Kidney (tissue), 14 donors: ENCODE results near the gene GMPR2. TPM values are rescaled to one million over a fixed set of nuclear protein-coding genes. Genes with fewer than 3 reads are reported as not detected.
"Not testable (repeated sequence)": the region's sequence is repeated elsewhere in the genome, so short reads cannot be mapped to it uniquely, and the experiment has no call there.

Experiments
- DNase-seq, 5 donors: peaks; one replicate each; pipeline ENCODE4 v3.0.0-alpha.2; 2013 to 2020
- FAIRE-seq: peaks from 2 replicates; lab custom pipeline; 2012; peaks lifted over from hg19 to GRCh38; lab: Jason Lieb, UNC
- H3K27ac ChIP-seq, 2 donors: one replicate each; pipeline ENCODE4 v1.7.0; 2013; ENCODE audit warnings: low read depth in 2 of 2, low read length in 2 of 2, inconsistent platforms in 1 of 2
- H3K27me3 ChIP-seq: one replicate; pipeline ENCODE4 v1.7.1; 2013; ENCODE audit warnings: low read length, inconsistent platforms; ENCODE audit not compliant: control insufficient read depth, insufficient read depth
- H3K36me3 ChIP-seq, 3 donors: one replicate each; pipeline versions ENCODE4 v1.7.0 to v1.7.1; 2013; ENCODE audit warnings: low read length in 3 of 3, control low read depth in 1 of 3, inconsistent platforms in 1 of 3; ENCODE audit not compliant: insufficient read depth in 3 of 3, control insufficient read depth in 2 of 3
- H3K4me1 ChIP-seq, 3 donors: one replicate each; pipeline versions ENCODE4 v1.7.0 to v1.7.1; 2013; ENCODE audit warnings: low read length in 3 of 3, inconsistent platforms in 1 of 3, low read depth in 1 of 3; ENCODE audit not compliant: control insufficient read depth in 2 of 3, insufficient read depth in 2 of 3
- H3K4me3 ChIP-seq, 3 donors: one replicate each; pipeline versions ENCODE4 v1.7.0 to v1.8.1; 2013; ENCODE audit warnings: low read length in 3 of 3, control low read depth in 1 of 3, inconsistent platforms in 1 of 3
- H3K9ac ChIP-seq, 3 donors: one replicate each; pipeline versions ENCODE4 v1.7.0 to v1.7.1; 2013; ENCODE audit warnings: low read length in 3 of 3, control low read depth in 1 of 3, inconsistent platforms in 1 of 3
- H3K9me3 ChIP-seq, 3 donors: one replicate each; pipeline versions ENCODE4 v1.7.0 to v1.7.1; 2013; ENCODE audit warnings: low read length in 3 of 3, control low read depth in 1 of 3, inconsistent platforms in 1 of 3; ENCODE audit not compliant: control insufficient read depth in 2 of 3, insufficient read depth in 1 of 3
- CTCF ChIP-seq: IDR thresholded peaks from 3 replicates; pipeline ENCODE4 v1.5.1; 2012; ENCODE audit warnings: mild to moderate bottlenecking, moderate library complexity, borderline replicate concordance; ENCODE audit not compliant: insufficient read depth; ENCODE audit errors: extremely low read depth
- intact Hi-C: fragments of 100-400 bp; cut with DNase I; formaldehyde crosslinking; loops from one replicate; pipeline ENCODE4 v1.11.1; 2022
- polyA plus RNA-seq: library from polyadenylated mRNA; stranded (reverse); fragments of 350-450 nt; fragmentation: Illumina TruSeq; extraction: RNeasy Lipid Tissue Mini Kit (QIAGEN cat#74804); gene quantifications from one replicate; pipeline ENCODE4 v1.2.3, GENCODE V29; 2014; ENCODE audit warnings: low read depth, low replicate concordance; ENCODE audit not compliant: insufficient read depth
- total RNA-seq: library from RNA; stranded (reverse); fragmentation: NEBNext Ultra II Directional; extraction: Animal tissue kit (Norgen Biotek cat#: 25700); gene quantifications from one replicate; pipeline ENCODE4 v1.2.1, GENCODE V29; 2021
- donor health status: control.
- donor health status: control.
- donor health status: control.
- donor health status: control.
- donor health status: control.
- donor health status: DM: yes; HTN: yes; CAD: no.
- donor health status: Normal renal cell carcinoma (clear cell type).

Gene GMPR2
- total and polyA plus RNA-seq, 2 donors from 2014 or later = 75.0 to 92.5 TPM

- Histone ChIP-seq H3K27me3 (no peaks in the 10 kb centered on the region), H3K4me3 (no peak overlapping the region), H3K4me1 (peaks cover 0 to 6% (median 0%) of the 10 kb centered on the region in 3 donors), H3K9me3 (no peaks in the 10 kb centered on the region), H3K36me3 (peaks cover 0 to 2% (median 0%) of the 10 kb centered on the region in 3 donors), H3K27ac (no peak overlapping the region), H3K9ac (no peak overlapping the region)
- no peak for TF ChIP-seq CTCF
- FAIRE-seq (no peak), DNase-seq (no peak)
- intact Hi-C loops = no loop called here
Observed at GRCh38 chr14:24219521-24219920, 13.2 kb upstream of the GMPR2 start.

GRCh38 chr14:24222987-24223386 is 9.7 kb upstream of the GMPR2 start:
- DNase-seq, H3K9ac ChIP-seq, H3K9me3 ChIP-seq, H3K4me3 ChIP-seq, H3K27ac ChIP-seq, H3K4me1 ChIP-seq, H3K27me3 ChIP-seq, H3K36me3 ChIP-seq, FAIRE-seq, intact Hi-C loops: not testable (repeated sequence)

- Histone ChIP-seq H3K36me3 (no peaks in the 10 kb centered on the region), H3K27me3 (no peaks in the 10 kb centered on the region), H3K27ac (no peak overlapping the region), H3K9me3 (no peaks in the 10 kb centered on the region), H3K4me3 (no peak overlapping the region), H3K4me1 (no peaks in the 10 kb centered on the region), H3K9ac (no peak overlapping the region)
- FAIRE-seq (no peak), DNase-seq (no peak)
- intact Hi-C loops = no loop called here
- no peak for TF ChIP-seq CTCF
Observed at GRCh38 chr14:24224618-24225071, 8.1 kb upstream of the GMPR2 start.

GRCh38 chr14:24226473-24226872 is 6.3 kb upstream of the GMPR2 start:
- Histone ChIP-seq H3K27me3 (no peaks in the 10 kb centered on the region), H3K9me3 (no peaks in the 10 kb centered on the region), H3K4me3 (no peak overlapping the region), H3K9ac (no peak overlapping the region), H3K27ac (no peak overlapping the region), H3K36me3 (no peaks in the 10 kb centered on the region), H3K4me1 (peaks cover 0 to 5% (median 4%) of the 10 kb centered on the region in 3 donors)
- TF ChIP-seq CTCF = no peak
- intact Hi-C loops = no loop called here
- no peak for FAIRE-seq
- DNase-seq = no peak
